CD4-positive, alpha-beta T cell treated with Interleukin-6 for 4 hours (primary cell): ENCODE data around the gene AMPH.

Experiments used
- DNase-seq: peaks from one replicate; pipeline ENCODE4 v3.0.0-alpha.2; 2020; ENCODE audit warnings: mixed read lengths

AMPH gene

GRCh38 chr7:38630720-38631673 is at the start of gene AMPH:
Gene AMPH, minus strand, starts transcription at chr7:38631373. Its CDS starts 22 bp downstream, at chr7:38631351.
- no peak for DNase-seq

GRCh38 chr7:38679419-38679818 is 48.2 kb upstream of the AMPH start:
- no peak for DNase-seq

GRCh38 chr7:38678698-38679054 is 47.5 kb upstream of the AMPH start:
- no peak for DNase-seq

GRCh38 chr7:38677981-38678697 is 47.0 kb upstream of the AMPH start:
- no peak for DNase-seq

DNA sequence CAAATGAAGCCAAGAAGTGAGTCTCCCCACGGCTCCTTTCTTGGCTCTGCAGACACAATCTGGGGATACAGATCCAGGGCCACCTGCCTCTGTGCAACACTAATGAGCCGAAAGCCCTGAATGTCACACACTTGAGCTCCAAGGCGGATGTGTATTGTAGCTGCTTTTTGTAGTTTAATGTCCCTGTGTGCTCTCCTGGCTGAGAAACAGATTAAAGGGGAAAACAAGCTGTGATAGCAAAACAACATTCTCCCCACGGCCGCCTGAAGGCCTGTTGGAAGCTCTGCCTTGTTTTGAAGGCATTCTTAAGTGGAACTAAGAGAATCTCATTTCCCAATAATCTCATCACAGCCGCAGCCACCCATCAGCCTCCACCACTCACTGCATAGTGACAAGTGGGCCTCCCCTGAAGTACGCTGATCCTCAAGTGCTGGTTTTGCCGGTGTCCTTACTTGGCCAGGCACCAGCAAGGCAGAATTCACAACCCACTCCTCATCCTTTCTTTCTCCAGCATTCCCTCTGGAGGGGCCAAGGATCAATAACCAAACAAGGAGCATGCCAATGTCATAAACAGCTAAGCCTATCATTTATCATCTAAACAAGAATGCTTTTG is 44.4 kb upstream of the AMPH start:
- DNase-seq: no peak

- DNase-seq: no peak
These were observed 43.3 kb upstream of the AMPH start for GRCh38 chr7:38674513-38674912.

GRCh38 chr7:38673795-38674194 is 42.6 kb upstream of the AMPH start:
- DNase-seq: no peak

DNA sequence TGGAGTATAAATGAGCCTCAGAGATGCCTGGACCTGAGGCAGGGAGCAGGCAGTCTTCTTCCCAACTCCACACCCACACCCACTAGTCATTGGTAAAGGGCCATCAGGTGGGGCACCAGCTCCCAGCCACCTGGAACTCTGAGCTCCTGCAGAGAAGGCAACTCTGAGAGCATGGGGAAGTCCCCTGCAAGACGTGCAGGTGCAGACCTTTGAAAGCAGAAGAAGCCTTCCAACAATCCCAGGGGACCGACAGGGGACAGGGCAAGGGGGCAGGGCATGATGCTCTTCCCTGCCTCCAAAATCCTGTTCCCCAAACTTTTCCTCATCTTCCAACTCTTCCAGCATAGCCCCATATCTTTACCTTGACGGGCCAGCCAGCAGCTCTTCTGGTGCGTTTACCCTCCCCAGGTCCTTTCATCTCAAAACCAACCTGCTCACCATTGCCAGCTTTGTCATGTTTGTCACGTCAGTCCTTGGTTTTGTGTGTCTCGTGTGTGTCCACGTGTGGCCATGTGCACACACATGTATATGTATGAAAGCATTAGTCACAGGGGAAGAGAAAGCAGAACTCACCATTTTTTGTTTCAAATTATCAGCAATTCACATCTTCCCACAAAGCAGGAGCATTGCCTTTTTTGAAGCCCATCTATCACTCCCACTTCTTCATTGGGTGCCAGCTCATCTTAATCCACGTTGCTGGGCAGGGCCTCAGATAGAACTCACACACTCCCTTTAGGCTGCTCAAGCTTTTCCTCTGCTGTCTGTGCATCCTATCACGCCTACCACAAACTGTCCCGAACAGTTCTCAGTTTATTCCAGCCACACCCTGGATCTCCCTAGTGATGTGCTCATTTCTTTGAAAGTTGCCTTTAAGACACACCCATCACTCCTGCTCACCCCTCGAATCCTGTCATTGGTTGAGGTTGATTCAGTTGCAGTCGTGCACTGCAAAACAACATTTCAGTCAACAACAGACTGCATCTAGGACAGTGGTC is 41.0 kb upstream of the AMPH start:
- no peak for DNase-seq

GRCh38 chr7:38669965-38670520 is 38.9 kb upstream of the AMPH start:
- DNase-seq: no peak

DNA sequence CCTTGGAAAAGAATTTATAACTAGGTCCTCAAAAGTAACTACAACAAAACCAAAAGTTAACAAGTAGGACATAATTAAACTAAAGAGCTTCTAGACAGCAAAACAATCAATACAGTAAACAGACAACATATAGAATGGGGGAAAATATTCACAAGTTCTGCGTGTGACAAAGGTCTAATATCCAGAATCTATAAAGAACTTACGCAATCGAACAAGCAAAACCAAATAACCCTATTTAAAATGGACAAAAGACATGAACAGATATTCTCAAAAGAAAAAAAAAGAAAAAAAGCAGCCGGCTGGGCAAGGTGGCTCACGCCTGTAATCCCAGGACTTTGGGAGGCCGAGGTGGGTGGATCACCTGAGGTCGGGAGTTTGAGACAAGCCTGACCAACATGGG is 33.8 kb upstream of the AMPH start:
- no peak for DNase-seq

- DNase-seq: peak; percentile 24
These were observed 29.4 kb upstream of the AMPH start for GRCh38 chr7:38660427-38661099.

GRCh38 chr7:38659931-38660330 is 28.8 kb upstream of the AMPH start:
- DNase-seq: no peak

DNA sequence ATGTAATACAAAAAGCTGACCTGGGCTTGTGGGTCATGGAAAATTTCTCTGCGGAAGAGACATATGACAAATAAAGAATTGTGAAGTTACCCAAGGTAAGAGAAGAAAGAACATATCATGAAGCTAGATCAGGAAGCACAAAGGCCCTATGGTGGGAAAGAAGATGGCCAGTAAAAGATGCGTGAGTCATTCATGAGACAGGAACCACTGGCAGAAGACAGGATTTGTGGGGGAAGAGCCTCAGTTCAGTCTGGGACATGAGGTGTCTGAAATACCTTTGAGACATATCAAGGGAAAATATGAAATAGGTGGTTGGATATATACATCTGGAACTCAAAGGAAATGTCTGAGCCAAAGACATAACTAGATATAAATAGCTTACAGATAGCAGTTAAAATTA is 27.7 kb upstream of the AMPH start:
- DNase-seq: no peak

DNA sequence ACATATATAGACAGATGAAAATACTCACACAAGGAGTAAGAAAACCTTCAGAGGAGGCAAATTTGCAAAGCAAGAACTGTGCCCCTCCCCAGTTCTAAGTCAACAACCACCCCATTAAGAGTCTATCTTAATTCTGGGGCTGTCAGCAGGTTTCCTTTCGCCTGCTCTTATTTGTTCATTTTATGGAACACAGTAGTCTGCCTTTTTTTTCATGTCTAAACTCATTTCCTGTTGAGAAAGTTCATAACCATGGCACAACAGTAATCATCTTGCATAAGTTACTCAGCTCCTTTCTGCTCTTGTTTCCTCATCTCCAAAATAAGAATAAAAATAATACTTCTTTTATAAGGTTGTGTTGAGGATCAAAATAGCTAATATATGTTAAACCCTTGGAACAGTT is 25.8 kb upstream of the AMPH start:
- no peak for DNase-seq

DNA sequence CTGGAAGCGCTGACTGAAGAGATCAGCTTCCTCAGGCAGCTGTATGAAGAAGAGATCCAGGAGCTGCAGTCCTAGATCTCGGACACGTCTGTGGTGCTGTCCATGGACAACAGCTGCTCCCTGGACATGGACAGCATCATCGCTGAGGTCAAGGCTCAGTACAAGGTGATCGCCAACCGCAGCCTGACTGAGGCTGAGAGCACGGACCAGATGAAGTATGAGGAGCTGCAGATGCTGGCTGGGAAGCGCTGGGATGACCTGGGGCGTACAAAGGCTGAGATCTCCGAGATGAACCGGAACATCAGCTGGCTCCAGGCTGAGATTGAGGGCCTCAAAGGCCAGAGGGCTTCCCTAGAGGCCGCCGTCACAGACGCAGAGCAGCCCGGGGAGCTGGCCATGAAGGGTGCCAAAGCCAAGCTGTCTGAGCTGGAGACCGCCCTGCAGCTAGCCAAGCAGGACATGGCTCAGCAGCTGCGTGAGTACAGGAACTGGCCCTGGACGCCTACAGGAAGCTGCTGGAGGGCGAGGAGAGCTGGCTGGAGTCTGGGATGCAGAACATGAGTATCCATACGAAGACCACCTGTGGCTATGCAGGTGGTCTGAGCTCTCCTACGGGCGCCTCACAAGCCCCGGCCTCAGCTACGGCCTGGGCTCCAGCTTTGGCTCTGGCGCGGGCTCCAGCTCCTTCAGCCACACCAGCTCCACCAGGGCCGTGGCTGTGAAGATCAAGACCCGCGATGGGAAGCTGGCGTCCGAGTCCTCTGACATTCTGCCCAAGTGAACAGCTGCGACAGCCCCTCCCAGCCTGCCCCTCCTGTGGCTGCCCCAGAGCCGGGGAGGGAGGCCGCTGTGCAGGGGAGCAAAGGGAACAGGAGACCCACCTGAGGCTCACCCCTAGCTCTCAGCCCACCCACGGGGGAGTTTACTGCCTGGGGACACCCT is 24.9 kb upstream of the AMPH start:
- DNase-seq: no peak

DNA sequence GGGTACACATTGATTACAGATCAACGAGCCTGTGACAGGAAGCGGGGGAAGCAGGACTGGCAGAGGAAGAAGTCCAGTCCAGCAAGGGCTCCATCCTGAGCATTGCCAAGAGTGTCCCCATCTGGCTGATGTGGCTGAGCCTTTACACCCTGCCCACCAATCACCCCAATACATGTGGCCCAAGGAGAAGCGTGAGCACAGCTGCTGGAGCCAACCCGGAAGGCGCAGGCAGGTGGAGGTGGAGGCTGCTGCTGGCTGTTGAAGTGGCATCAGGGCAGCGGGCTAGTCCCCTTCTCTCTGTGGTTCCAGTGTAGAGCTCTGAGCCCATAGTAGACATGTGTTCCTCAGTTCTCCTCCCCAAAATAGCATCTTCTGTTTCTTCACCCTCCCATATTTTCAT is 6.8 kb upstream of the AMPH start:
- no peak for DNase-seq

- DNase-seq: no peak
These were observed 1.2 kb upstream of the AMPH start for GRCh38 chr7:38632411-38632810.

DNA sequence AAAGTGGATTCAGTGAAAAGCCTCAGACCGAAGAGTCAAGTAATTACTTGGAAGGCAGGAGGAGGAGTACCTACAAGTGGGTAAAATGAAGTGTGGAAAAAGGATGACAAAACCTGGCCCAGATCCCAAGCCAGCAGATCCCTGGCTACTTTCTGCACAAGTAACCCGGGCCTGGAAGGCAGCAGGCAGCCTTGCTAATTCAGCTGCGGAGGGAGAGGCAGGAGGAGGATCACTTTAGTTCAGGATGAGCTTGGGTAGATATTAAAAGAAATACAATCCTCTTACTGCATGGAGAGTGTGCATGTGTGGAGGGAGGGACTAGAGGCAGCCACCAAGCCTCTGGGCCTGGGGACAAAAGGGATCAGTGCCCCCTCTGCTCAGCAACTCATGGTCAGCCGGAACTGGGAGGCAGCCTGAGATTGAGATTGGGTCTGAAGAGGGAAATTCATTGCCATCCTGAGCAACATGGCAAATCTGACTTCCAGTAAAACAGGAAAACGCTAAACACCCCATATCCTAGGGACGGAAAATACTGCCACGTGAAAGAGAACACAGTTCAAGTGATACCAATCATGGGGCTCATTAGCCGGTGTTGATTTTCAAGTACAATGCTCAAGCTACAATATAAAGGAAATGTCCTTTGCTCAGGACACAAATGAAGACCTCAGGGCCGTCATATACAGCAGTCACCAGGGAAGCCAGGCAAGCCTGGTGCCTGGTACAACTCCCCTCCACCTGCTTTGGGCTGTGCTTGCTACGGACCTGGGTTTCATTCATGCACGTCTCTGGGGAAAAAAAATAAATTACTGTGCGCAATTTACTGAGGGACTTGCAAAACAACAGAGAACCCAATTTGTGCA is 1.3 kb downstream of the AMPH start:
- DNase-seq: no peak

DNA sequence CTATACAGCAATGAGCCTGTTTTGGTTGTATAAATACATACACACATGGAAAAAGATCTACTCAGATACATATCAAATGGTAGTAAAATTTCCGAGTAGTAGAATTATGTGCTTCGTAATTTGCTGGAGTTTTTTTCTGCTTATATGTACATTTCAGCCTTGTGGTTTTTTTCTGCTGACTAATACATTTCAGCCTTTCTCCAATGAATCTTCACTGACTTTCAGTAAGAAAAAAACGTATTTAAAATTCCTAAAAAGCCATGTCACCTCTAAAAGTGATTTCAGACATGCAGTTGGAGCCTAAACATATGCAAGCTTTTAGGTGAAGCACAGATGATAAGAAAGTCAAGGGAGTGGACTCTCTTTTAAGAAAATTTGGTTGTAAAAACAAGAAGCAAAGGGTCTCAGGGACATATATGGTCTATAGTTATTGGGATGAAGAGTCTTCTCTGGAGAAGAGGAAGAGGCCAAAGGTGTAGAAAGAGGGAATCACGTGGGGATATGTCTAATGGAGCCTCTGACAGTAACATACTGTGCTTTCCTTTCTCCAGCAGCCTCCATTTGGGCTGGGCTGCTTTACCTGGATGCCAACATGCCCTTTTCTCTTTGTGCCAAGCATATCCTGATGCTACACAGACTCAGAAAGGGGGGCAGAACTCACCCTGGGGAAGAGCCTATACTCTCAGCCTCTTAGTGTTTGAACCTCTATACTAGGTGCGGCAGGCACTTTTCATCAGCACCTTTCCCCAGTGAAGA is 2.4 kb downstream of the AMPH start:
- DNase-seq: no peak
